SK-N-SH treated with all-trans-retinoic acid at 6 μM for 48 hours (cell line): Measurements from ENCODE around the gene FGF14.

ENCODE experiments used
- ARNTL ChIP-seq: fragments of 450-650 bp; formaldehyde crosslinking; IDR thresholded peaks from 2 replicates; pipeline ENCODE4 v1.5.0; 2020; ENCODE audit warnings: low read depth, mild to moderate bottlenecking, moderate library complexity, borderline replicate concordance
- ISL1 ChIP-seq: fragments of 250-450 bp; sonication (Bioruptor Pico); IDR thresholded peaks from 2 replicates; pipeline ENCODE4 v2.1.2; 2022; ENCODE audit warnings: mild to moderate bottlenecking, moderate library complexity
- PATZ1 ChIP-seq: fragments of 250-450 bp; sonication (Bioruptor Pico); IDR thresholded peaks from 2 replicates; pipeline ENCODE4 v1.8.0; 2020; ENCODE audit warnings: mild to moderate bottlenecking, moderate library complexity, borderline replicate concordance
- SNAI2 ChIP-seq: fragments of 250-450 bp; sonication (Bioruptor Pico); IDR thresholded peaks from 2 replicates; pipeline ENCODE4 v1.5.0; 2020; ENCODE audit warnings: mild to moderate bottlenecking, moderate library complexity
- TOX ChIP-seq: fragments of 250-450 bp; sonication (Bioruptor Pico); IDR thresholded peaks from 2 replicates; pipeline ENCODE4 v1.8.0; 2021; ENCODE audit warnings: mild to moderate bottlenecking, moderate library complexity, borderline replicate concordance
- TSHZ2 ChIP-seq: fragments of 250-450 bp; sonication (Bioruptor Pico); IDR thresholded peaks from 2 replicates; pipeline ENCODE4 v1.5.0; 2020; ENCODE audit warnings: mild to moderate bottlenecking, moderate library complexity

GRCh38 chr13:101681834-101682233, 720.0 kb downstream of the FGF14 start:
- TF ChIP-seq ARNTL (no peak), PATZ1 (CRISPR knock-in tag) (no peak), SNAI2 (CRISPR knock-in tag) (no peak), TSHZ2 (CRISPR knock-in tag) (no peak), ISL1 (CRISPR knock-in tag) (no peak), TOX (CRISPR knock-in tag) (no peak)
